ENCODE data around the gene IL16.

DNA sequence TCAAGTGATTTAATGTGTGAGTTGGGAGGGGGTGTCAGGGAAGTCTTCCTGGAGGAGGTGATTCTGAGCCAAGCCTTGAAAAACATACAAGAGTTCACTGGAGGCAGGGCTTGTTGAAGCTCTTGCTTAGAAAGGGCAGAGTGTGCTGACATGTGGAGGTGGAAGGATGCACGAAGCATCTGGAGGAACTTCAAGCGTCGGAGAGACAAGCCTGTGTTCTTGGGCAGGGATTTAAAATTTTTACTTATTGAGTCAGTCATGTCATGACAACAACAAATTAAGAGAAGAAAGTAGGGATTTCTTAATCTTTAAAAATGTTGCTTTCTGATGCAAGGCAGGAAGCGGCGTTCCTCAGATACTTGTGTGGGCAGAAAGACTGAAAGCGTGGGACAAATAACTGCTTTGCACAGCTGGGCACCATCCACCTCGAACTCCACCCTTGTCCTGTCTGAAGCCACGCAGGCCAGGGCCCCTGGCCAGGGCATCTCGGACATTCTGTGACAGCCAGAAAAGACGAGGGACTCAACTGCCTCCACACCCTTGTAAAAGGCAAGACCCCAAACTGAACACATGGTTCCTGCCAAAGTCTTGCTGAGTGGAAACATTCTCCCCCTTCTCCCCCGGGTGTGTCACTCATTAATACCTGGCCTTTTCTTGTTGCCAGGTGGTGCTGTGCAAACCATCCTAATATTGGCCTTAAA is 6.9 kb upstream of the IL16 start:
- TF ChIP-seq POLR2AphosphoS5 (IDR thresholded peaks at IDR 0.05; ENCODE audit: low read depth, low read length) (no peak), SIN3A (IDR thresholded peaks at IDR 0.05; ENCODE audit: borderline replicate concordance, insufficient read depth, low read length) (no peak), TAF1 (IDR thresholded peaks at IDR 0.05; ENCODE audit: borderline replicate concordance, insufficient read depth, low read length) (no peak), FOXP2 (optimal IDR thresholded peaks at IDR 0.05; ENCODE audit: borderline replicate concordance, extremely low read depth, extremely low read length, insufficient read depth) (no peak)
- TF ChIP-seq, protein P1, sequence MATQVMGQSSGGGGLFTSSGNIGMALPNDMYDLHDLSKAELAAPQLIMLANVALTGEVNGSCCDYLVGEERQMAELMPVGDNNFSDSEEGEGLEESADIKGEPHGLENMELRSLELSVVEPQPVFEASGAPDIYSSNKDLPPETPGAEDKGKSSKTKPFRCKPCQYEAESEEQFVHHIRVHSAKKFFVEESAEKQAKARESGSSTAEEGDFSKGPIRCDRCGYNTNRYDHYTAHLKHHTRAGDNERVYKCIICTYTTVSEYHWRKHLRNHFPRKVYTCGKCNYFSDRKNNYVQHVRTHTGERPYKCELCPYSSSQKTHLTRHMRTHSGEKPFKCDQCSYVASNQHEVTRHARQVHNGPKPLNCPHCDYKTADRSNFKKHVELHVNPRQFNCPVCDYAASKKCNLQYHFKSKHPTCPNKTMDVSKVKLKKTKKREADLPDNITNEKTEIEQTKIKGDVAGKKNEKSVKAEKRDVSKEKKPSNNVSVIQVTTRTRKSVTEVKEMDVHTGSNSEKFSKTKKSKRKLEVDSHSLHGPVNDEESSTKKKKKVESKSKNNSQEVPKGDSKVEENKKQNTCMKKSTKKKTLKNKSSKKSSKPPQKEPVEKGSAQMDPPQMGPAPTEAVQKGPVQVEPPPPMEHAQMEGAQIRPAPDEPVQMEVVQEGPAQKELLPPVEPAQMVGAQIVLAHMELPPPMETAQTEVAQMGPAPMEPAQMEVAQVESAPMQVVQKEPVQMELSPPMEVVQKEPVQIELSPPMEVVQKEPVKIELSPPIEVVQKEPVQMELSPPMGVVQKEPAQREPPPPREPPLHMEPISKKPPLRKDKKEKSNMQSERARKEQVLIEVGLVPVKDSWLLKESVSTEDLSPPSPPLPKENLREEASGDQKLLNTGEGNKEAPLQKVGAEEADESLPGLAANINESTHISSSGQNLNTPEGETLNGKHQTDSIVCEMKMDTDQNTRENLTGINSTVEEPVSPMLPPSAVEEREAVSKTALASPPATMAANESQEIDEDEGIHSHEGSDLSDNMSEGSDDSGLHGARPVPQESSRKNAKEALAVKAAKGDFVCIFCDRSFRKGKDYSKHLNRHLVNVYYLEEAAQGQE (IDR thresholded peaks at IDR 0.05; ENCODE audit: insufficient read depth in 1 of 2, low read depth in 2 of 2, low read length in 2 of 2), result no peak
